GM15510 (cell line): ENCODE measurements around the gene ATP8B4.

Experiments
- POLR2A ChIP-seq: IDR thresholded peaks from 3 replicates; pipeline ENCODE4 v1.6.1; 2011; ENCODE audit warnings: borderline replicate concordance; ENCODE audit not compliant: insufficient read length; ENCODE audit errors: extremely low read depth

The ATP8B4 gene

DNA sequence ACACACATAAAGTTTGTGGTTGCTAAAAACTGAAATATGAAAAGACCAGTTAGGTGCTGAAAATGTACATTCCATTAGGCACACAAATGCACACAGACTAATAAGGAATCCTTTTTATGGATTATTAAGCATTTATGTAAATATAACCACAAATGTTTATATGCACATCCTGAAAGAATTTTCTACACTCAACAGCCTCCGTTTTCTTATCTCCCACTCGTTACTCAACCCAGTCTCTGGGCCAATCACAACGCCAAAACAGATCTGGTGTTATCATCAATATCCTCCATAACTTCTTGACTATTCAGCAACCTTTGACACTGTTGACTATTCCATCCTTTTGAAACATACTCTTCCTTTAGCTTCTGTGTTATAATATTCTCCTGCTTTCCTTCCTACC lies 136.4 kb downstream of the ATP8B4 start:
- TF ChIP-seq POLR2A, result no peak

DNA sequence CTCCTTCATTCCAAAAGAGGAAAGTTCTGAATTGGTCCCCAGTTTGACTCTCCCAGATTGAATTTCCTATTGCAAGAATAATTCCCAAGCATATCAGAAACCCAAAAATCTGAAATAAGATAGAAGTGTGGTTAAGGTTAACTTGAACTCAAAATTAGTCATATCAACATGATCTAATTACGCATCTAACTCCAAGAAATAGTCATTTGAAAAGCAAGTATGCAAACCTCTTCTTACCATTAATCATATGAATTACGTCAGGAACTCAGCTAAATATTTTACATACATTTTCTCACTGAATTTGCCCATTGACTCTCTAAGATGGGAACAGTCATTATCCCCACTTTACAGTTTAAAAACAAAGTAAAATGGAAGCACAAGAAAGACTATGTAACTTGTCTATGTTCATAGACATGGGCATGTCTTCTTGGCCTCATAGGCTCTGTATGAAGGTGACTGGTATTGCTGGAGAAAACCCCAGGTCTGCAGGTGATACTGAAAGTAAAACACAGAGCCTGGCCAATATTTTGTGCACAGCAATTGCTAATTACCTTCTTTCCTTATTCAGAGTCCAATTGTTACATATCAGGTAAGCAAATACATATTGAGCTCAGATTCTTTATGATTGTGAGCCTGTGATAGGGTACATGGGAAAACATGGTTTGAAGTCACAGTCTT lies 139.2 kb downstream of the ATP8B4 start:
- no peak for TF ChIP-seq POLR2A

- no peak for TF ChIP-seq POLR2A
Measured at GRCh38 chr15:49978121-49978520, 140.9 kb downstream of the ATP8B4 start.

DNA sequence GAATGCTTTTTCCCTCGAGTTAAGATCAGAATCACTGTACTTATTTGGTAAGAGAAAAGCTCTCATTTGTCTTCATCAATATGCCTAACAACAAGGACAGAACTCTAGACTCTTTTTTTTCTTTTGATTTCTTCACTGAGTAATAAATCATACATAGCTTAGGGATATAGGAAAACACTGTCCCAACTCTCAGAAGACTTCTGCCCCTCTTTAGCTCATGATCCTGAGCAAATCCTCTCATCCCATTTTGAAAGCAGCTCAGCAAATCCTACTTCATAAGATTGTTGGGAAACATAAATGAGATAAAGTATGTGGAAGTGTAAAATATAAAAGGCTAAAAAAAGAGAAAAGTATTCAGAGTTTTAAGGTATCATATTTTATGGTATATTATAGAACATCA lies 141.7 kb downstream of the ATP8B4 start:
- no peak for TF ChIP-seq POLR2A

GRCh38 chr15:49964551-49964950 lies 154.5 kb downstream of the ATP8B4 start:
- TF ChIP-seq POLR2A, result no peak

GRCh38 chr15:49964061-49964460 lies 155.0 kb downstream of the ATP8B4 start:
- TF ChIP-seq POLR2A, result no peak

GRCh38 chr15:49962044-49962602 lies 156.9 kb downstream of the ATP8B4 start:
- TF ChIP-seq POLR2A, result no peak

DNA sequence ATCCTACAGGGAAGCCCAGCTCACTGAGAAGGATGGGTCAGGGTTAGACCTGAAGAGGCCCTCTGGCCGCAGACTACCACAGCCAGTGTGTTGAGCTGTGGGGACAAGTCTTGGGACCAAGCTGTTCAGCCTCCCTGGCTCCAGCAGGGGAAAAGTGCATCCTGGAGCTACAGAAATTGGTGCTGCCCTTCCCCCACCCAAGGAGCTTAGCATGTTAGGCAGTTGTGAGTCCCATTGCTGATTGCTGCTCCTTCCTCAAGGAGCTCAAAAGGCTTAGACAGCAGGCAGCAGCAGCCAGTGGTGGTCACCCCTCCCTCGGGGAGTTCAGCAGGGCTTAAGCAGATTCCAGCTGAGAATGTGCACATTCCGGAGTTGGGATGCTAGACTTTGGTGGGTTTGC lies 165.6 kb downstream of the ATP8B4 start:
- TF ChIP-seq POLR2A, result no peak

DNA sequence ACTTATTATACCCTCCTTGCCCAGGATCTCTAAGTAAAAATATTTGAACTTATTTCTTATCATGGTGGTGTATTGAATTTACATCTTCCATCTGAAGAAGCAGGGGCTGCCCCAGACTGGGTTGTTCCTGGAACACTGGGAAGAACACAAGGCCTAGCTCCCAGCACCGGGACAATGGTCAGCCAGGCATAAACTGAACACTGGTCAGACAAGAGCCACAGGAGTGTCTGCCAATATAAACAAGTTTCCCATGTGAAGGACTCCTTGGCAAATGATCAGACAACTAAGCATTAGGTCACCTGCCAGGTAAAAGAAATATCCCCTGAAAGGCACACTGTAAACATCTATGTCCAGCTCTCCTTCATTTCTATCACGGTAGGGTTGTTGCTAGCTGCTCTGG lies 172.4 kb downstream of the ATP8B4 start:
- TF ChIP-seq POLR2A, result no peak

GRCh38 chr15:49934487-49934886 lies 184.5 kb downstream of the ATP8B4 start:
- TF ChIP-seq POLR2A, result no peak

DNA sequence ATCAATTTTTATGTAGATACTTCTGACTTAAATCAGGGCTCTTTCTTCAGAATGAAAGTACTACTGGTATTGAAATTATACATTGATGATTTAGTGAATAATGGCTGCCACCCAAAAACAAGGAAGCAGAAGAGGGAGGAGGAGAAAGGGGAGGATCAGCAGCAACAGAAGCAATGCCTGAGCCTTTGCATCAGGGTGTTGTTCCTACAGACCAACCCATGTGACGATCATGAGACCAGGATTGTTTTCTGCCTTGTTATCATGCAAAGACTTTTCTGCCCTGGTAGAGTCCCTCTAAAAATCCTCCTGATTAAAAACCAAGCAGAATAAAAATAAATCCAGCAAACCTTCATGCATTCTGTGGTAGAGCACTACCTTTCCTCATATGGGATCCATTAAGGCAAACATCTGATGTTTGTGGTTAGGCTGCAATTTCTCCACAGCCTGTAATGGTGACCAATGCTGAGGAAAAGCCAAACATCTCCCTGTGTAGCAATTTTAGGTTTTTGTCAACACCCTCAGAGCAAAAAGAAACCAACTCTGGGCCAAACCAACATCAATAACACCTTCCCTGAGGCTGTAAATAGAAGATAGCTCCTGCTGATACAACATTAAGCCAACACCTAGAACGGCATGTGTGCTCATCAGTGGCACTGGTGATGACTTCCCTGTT lies 191.7 kb downstream of the ATP8B4 start:
- TF ChIP-seq POLR2A, result no peak

DNA sequence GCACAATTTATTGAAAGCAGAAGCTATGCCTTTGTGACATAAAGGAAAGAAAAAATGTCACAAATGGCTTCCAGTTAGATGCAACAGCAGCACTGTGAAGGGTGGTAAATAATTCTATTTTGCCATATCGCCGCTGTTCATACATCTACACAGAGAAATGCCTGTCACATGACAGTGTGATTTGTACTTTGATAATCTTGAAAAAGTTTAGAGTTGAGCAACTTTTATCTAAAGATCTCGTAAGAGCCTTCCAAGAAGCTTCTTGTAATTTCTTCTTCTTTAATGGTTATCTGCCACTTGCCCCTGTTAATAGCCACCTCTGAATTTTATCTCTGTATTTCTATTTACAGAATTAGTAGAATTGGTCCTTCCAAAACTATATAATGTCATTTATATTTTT lies 192.3 kb downstream of the ATP8B4 start:
- no peak for TF ChIP-seq POLR2A

GRCh38 chr15:49923671-49924070 lies 195.4 kb downstream of the ATP8B4 start:
- TF ChIP-seq POLR2A, result no peak

DNA sequence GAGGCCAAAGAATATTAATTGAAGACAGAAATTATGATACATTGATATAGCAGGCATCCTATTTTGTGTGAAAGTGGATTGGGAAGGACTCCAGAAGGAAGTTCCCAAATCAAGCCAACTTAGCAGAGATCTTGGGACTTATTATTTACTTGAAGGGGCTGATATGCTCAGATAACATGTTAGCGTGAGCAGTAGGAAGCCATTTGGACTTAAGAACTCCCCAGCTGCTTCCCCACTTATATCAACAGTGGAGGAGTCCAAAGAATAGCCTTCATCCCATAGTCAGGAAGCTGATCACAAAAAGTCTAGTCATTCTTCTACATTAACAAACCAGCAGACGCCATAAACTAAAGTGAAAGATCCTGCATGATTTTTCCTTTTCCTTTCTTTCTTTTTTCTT lies 200.0 kb downstream of the ATP8B4 start:
- TF ChIP-seq POLR2A, result no peak

GRCh38 chr15:49918121-49918520 lies 200.9 kb downstream of the ATP8B4 start:
- no peak for TF ChIP-seq POLR2A

GRCh38 chr15:49916998-49917397 lies 202.0 kb downstream of the ATP8B4 start:
- no peak for TF ChIP-seq POLR2A
